Endothelial cell (in vitro differentiated cells): Measurements from ENCODE around the gene SUCNR1. TPM values are rescaled to one million over a fixed set of nuclear protein-coding genes. Genes with fewer than 3 reads are reported as not detected.

ENCODE experiments used
- DNase-seq: peaks from one replicate; pipeline ENCODE4 v3.0.0; 2021; ENCODE audit warnings: low spot score
- H3K27ac Mint-ChIP-seq: one replicate; pipeline ENCODE4 v1.8.0; 2021; ENCODE audit warnings: mixed read lengths, inconsistent platforms; ENCODE audit not compliant: unreplicated experiment
- H3K27me3 Mint-ChIP-seq: one replicate; pipeline ENCODE4 v1.8.0; 2021; ENCODE audit warnings: mild to moderate bottlenecking, moderate library complexity, mixed read lengths, inconsistent platforms; ENCODE audit not compliant: unreplicated experiment
- H3K36me3 Mint-ChIP-seq: one replicate; pipeline ENCODE4 v1.8.0; 2021; ENCODE audit warnings: mild to moderate bottlenecking, low read depth, mixed read lengths, inconsistent platforms; ENCODE audit not compliant: unreplicated experiment
- H3K4me1 Mint-ChIP-seq: one replicate; pipeline ENCODE4 v1.8.0; 2021; ENCODE audit warnings: mild to moderate bottlenecking, mixed read lengths, inconsistent platforms; ENCODE audit not compliant: unreplicated experiment
- H3K4me3 Mint-ChIP-seq: one replicate; pipeline ENCODE4 v1.8.0; 2021; ENCODE audit warnings: mild to moderate bottlenecking, mixed read lengths, inconsistent platforms; ENCODE audit not compliant: unreplicated experiment
- H3K9me3 Mint-ChIP-seq: one replicate; pipeline ENCODE4 v1.8.0; 2021; ENCODE audit warnings: mixed read lengths, inconsistent platforms; ENCODE audit not compliant: unreplicated experiment
- CTCF ChIP-seq: fragments of 200-600 bp; sonication (generic); IDR thresholded peaks from one replicate; pipeline ENCODE4 v1.5.0; 2021; ENCODE audit warnings: antibody characterized with exemption; ENCODE audit not compliant: unreplicated experiment
- total RNA-seq: library from RNA; stranded (reverse); fragmentation: NEBNext Ultra II Directional; extraction: Animal tissue kit (Norgen Biotek cat#: 25700); gene quantifications from one replicate; pipeline ENCODE4 v1.2.1, GENCODE V29; 2021; ENCODE audit not compliant: unreplicated experiment

The SUCNR1 gene
- total RNA-seq, 1 donor from 2014 or later: 0.05 TPM

GRCh38 chr3:151912028-151912427 lies 38.6 kb downstream of the SUCNR1 start:
- Mint-ChIP-seq H3K27ac (no peak overlapping the region), H3K4me1 (peaks cover 3% of the 10 kb centered on the region), H3K27me3 (peaks cover 1% of the 10 kb centered on the region), H3K9me3 (no peaks in the 10 kb centered on the region), H3K4me3 (no peak overlapping the region), H3K36me3 (no peaks in the 10 kb centered on the region)
- no peak for DNase-seq
- TF ChIP-seq CTCF: no peak

- no peak for DNase-seq
- no peak for TF ChIP-seq CTCF
- H3K4me3 Mint-ChIP-seq: no peak overlapping the region
- H3K9me3 Mint-ChIP-seq: no peaks in the 10 kb centered on the region
- no peak overlapping the region for H3K27ac Mint-ChIP-seq
- peaks cover 3% of the 10 kb centered on the region for H3K4me1 Mint-ChIP-seq
- peaks cover 2% of the 10 kb centered on the region for H3K27me3 Mint-ChIP-seq
- H3K36me3 Mint-ChIP-seq: no peaks in the 10 kb centered on the region
Measured at GRCh38 chr3:151916781-151917180, 43.3 kb downstream of the SUCNR1 start.

- Mint-ChIP-seq H3K4me3 (no peak overlapping the region), H3K27me3 (peaks cover 2% of the 10 kb centered on the region), H3K36me3 (no peaks in the 10 kb centered on the region), H3K27ac (no peak overlapping the region), H3K4me1 (peaks cover 3% of the 10 kb centered on the region), H3K9me3 (no peaks in the 10 kb centered on the region)
- DNase-seq: no peak
- TF ChIP-seq CTCF: peak; percentile 45
Measured at GRCh38 chr3:151918253-151919029, 45.0 kb downstream of the SUCNR1 start.

GRCh38 chr3:151919030-151919328 lies 45.5 kb downstream of the SUCNR1 start:
- Mint-ChIP-seq H3K36me3 (no peaks in the 10 kb centered on the region), H3K4me1 (peaks cover 3% of the 10 kb centered on the region), H3K27me3 (peaks cover 2% of the 10 kb centered on the region), H3K27ac (no peak overlapping the region), H3K9me3 (no peaks in the 10 kb centered on the region), H3K4me3 (no peak overlapping the region)
- no peak for TF ChIP-seq CTCF
- DNase-seq: no peak

- peaks cover 3% of the 10 kb centered on the region for H3K4me1 Mint-ChIP-seq
- H3K9me3 Mint-ChIP-seq: no peaks in the 10 kb centered on the region
- no peak for TF ChIP-seq CTCF
- no peak overlapping the region for H3K4me3 Mint-ChIP-seq
- no peaks in the 10 kb centered on the region for H3K36me3 Mint-ChIP-seq
- peaks cover 2% of the 10 kb centered on the region for H3K27me3 Mint-ChIP-seq
- H3K27ac Mint-ChIP-seq: no peak overlapping the region
- DNase-seq: no peak
Measured at GRCh38 chr3:151919446-151919845, 46.0 kb downstream of the SUCNR1 start.
